ENCODE measurements around the gene AMZ1. TPM values are rescaled to one million over a fixed set of nuclear protein-coding genes. Genes with fewer than 3 reads are reported as not detected.

Gene AMZ1
- total and polyA plus RNA-seq, 7 donors = under 0.01 to 1.4 (median 0.28) TPM; not detected in 3

DNA sequence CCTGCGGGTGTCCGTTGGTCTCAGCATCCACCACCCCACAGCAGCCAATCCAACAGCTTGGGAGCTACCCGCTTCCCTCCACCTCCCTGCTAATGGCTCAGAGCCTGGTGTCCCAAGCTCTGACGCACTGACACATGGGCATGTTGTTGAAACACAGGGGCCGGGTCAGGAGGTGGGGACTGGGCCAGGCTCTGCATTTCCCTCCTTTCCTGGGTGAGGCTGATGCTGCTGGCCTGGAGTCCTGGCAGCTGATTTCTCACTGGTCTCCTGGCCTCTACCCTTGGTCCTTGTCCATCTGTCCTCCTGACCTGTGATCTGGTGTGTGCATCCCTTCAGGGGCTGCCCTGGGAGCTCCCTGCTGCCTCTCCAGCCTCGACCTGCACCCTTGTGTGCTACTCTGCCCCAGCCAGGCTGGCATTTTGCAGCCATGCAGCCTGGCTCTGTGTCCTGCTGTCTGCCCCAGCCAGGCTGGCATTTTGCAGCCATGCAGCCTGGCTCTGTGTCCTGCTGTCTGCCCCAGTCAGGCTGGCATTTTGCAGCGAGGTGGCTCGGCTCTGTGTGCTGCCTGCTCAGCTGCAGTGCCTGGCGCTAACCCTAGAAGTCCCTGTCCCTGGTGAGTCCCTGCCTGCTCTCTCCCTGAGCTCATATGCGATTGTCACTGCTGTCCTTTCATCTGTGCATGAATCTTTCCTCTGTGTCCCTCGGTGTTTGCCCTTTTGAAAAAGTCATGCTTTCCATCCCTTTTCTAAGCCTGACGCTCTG lies 14.0 kb downstream of the AMZ1 start:
- Histone ChIP-seq H3K27me3 (no peaks in the 10 kb centered on the region), H3K9me3 (no peaks in the 10 kb centered on the region), H3K27ac (no peak overlapping the region), H3K4me3 (no peak overlapping the region), H3K36me3 (no peaks in the 10 kb centered on the region), H3K4me1 (no peaks in the 10 kb centered on the region)
- WGBS, 2 donors = 64 to 81% methylated on average over 12 of the region's 12 CpGs
- intact Hi-C loops (cut with DNase I) = no loop called here
- no peak for TF ChIP-seq EP300 (IDR thresholded peaks at IDR 0.05)
- TF ChIP-seq POLR2AphosphoS5 (IDR thresholded peaks at IDR 0.05) = peak in 1 of 4 donors; percentile 22
- DNase-seq = peak; percentile 84

DNA sequence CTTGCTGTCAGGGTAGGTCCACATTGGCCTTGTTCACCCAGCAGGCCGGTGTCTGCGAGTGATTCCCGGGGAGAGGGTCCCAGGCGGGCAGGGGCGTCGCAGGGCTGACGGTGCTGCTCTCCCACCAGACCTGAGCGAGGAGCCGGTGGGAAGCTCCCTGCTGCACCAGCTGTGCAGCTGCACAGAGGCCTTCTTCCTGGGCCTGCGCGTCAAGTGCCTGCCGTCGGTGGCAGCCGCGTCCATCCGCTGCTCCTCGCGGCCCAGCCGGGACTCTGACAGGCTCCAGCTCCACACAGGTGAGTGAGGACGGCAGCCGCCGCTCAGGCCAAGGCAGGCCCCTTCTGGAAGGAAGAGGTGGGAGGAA lies 14.6 kb downstream of the AMZ1 start:
- no peak for DNase-seq
- Histone ChIP-seq H3K9me3 (no peaks in the 10 kb centered on the region), H3K36me3 (no peaks in the 10 kb centered on the region), H3K4me1 (no peaks in the 10 kb centered on the region), H3K27ac (no peak overlapping the region), H3K27me3 (no peaks in the 10 kb centered on the region), H3K4me3 (no peak overlapping the region)
- TF ChIP-seq, protein P1, sequence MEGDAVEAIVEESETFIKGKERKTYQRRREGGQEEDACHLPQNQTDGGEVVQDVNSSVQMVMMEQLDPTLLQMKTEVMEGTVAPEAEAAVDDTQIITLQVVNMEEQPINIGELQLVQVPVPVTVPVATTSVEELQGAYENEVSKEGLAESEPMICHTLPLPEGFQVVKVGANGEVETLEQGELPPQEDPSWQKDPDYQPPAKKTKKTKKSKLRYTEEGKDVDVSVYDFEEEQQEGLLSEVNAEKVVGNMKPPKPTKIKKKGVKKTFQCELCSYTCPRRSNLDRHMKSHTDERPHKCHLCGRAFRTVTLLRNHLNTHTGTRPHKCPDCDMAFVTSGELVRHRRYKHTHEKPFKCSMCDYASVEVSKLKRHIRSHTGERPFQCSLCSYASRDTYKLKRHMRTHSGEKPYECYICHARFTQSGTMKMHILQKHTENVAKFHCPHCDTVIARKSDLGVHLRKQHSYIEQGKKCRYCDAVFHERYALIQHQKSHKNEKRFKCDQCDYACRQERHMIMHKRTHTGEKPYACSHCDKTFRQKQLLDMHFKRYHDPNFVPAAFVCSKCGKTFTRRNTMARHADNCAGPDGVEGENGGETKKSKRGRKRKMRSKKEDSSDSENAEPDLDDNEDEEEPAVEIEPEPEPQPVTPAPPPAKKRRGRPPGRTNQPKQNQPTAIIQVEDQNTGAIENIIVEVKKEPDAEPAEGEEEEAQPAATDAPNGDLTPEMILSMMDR (IDR thresholded peaks at IDR 0.05) = no peak
- TF ChIP-seq POLR2A (IDR thresholded peaks at IDR 0.05) (no peak), EP300 (IDR thresholded peaks at IDR 0.05) (no peak), POLR2AphosphoS5 (IDR thresholded peaks at IDR 0.05) (no peak)
- 87 to 89% methylated on average over 22 of the region's 22 CpGs for WGBS, 2 donors
- intact Hi-C loops (cut with DNase I) = no loop called here

DNA sequence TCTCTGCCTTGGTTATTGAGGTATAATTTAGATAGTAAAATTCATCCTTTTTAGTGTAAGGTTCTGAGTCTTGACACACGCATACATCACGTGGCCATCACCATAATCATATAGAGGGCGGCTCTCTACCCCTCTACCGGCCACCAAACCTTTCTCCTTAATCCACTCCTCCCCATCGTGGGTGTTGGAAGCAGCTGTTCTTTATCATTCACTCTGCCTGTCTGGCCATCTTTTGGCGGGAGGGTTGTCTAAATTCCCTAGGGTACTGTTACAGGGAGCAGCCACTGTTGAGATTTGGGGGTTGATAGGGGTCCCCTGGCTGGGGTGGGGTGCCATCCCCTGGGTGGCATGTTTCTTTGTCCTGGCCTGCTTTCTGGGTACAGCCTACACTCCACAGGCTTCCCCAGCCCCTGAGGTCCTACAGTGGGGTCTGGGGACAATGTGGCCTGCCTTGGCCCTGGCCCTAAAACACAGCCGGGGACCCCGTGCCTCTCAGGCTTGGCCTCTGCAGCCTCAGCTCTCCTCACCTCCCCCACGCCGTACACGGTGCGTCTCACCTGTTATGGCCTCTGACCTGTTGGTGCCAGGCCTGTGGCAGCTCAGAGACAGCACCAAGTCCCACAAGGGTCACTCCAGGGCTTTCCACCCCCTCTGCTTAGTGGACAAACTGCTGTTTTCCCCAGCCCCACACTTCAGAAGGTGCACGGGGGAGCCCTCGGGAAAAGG lies 17.5 kb downstream of the AMZ1 start:
- 86 to 88% methylated on average over 14 of the region's 14 CpGs for WGBS, 2 donors
- Histone ChIP-seq H3K36me3 (no peaks in the 10 kb centered on the region), H3K9me3 (no peaks in the 10 kb centered on the region), H3K27me3 (no peaks in the 10 kb centered on the region), H3K27ac (no peak overlapping the region), H3K4me3 (no peak overlapping the region), H3K4me1 (peaks cover 0 to 14% (median 10%) of the 10 kb centered on the region in 4 donors)
- intact Hi-C loops (cut with DNase I) = no loop called here
- TF ChIP-seq EP300 (IDR thresholded peaks at IDR 0.05) = no peak
- TF ChIP-seq POLR2A (IDR thresholded peaks at IDR 0.05) = no peak
- TF ChIP-seq, protein P1 (IDR thresholded peaks at IDR 0.05) = no peak
- no peak for TF ChIP-seq POLR2AphosphoS5 (IDR thresholded peaks at IDR 0.05)
- no peak for DNase-seq

DNA sequence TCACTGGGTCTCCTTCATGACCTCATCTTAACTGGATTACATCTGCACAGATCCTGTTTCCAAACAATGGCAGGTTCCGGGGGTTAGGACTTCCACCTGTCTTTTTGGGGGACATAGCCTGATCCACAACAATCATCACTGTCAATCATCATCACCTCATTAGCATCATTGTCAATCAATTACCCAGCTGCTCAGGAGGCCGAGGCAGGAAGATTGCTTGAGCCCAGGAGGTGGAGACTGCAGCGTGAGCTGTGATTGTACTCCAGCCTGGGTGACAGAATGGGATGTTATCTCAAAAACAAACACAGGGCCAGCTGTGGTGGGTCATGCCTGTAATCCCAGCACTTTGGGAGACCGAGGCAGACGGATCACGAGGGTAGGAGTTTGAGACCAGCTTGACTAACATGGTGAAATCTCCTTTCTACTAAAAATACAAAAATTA lies 18.7 kb downstream of the AMZ1 start:
- WGBS, 2 donors = 41 to 64% methylated on average over 6 of the region's 6 CpGs

DNA sequence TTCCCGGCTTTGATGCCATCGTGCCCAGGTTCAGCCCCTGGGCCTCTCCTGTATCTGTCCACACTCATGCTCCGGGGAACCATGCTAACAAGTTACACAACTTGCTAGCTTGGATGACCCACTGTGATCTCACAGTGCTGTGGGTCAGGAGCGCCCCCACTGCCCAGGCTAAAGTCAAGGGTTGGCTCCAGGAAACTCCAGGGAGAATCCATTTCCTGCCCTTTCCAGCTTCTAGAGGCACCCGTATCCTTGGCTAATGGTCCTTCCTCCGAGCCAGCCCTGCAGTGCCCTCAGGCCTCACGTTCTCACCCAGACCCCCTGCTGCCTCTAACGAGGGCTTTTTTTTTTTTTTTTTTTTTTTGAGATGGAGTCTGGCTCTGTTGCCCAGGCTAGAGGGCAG lies 19.5 kb downstream of the AMZ1 start:
- no peak for TF ChIP-seq POLR2A (IDR thresholded peaks at IDR 0.05)
- TF ChIP-seq POLR2AphosphoS5 (IDR thresholded peaks at IDR 0.05) = no peak
- TF ChIP-seq EP300 (IDR thresholded peaks at IDR 0.05) = no peak
- no peaks in the 10 kb centered on the region for H3K36me3 ChIP-seq
- intact Hi-C loops (cut with DNase I) = no loop called here
- WGBS, 2 donors = 79 to 86% methylated on average over 8 of the region's 8 CpGs
- H3K27ac ChIP-seq = no peak overlapping the region
- H3K27me3 ChIP-seq = no peaks in the 10 kb centered on the region
- no peak for DNase-seq
- peaks cover 0 to 14% (median 10%) of the 10 kb centered on the region in 4 donors for H3K4me1 ChIP-seq
- H3K9me3 ChIP-seq = no peaks in the 10 kb centered on the region
- H3K4me3 ChIP-seq = no peak overlapping the region

More for the DNA sequence above, 18.7 kb downstream of the AMZ1 start:
- DNase-seq = no peak
- Histone ChIP-seq H3K27ac (no peak overlapping the region), H3K36me3 (no peaks in the 10 kb centered on the region), H3K9me3 (no peaks in the 10 kb centered on the region), H3K27me3 (no peaks in the 10 kb centered on the region), H3K4me3 (no peak overlapping the region), H3K4me1 (peaks cover 0 to 14% (median 10%) of the 10 kb centered on the region in 4 donors)
- intact Hi-C loops (cut with DNase I) = no loop called here
- TF ChIP-seq POLR2A (IDR thresholded peaks at IDR 0.05) = no peak
- no peak for TF ChIP-seq POLR2AphosphoS5 (IDR thresholded peaks at IDR 0.05)

DNA sequence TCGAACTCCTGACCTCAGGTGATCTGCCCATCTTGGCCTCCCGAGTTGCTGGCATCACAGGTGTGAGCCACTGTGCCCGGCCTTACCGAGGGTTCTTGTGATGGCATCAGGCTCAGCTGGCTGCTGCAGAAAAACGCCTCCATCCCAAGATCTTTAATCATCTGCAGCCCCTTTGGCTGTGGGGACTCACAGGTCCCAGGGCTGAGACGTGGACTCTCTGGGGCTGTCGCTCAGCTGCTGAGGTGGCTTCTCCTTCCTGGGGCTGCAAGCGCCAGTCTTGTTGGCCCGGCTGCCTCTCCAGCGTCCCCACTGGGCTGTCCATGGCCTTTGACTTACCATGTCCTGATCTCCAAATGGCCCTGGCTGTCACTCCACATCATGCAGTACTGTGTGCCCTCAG lies 20.0 kb downstream of the AMZ1 start:
- Histone ChIP-seq H3K9me3 (no peaks in the 10 kb centered on the region), H3K27ac (no peak overlapping the region), H3K27me3 (no peaks in the 10 kb centered on the region), H3K36me3 (no peaks in the 10 kb centered on the region), H3K4me1 (peaks cover 0 to 14% (median 10%) of the 10 kb centered on the region in 4 donors), H3K4me3 (no peak overlapping the region)
- WGBS, 2 donors = 91 to 92% methylated on average over 10 of the region's 10 CpGs
- DNase-seq = no peak
- intact Hi-C loops (cut with DNase I) = no loop called here
- TF ChIP-seq, protein P1 (IDR thresholded peaks at IDR 0.05) = no peak
- TF ChIP-seq EP300 (IDR thresholded peaks at IDR 0.05) = no peak
- no peak for TF ChIP-seq POLR2A (IDR thresholded peaks at IDR 0.05)
- TF ChIP-seq POLR2AphosphoS5 (IDR thresholded peaks at IDR 0.05) = no peak

All from sigmoid colon (tissue), 7 donors.